NCI-H2227 (cell line): ENCODE data around the gene KIF26A.
"Not testable (repeated sequence)": the region's sequence is repeated elsewhere in the genome, so short reads cannot be mapped to it uniquely, and the experiment has no call there.

Source experiments
- DNase-seq: peaks from one replicate; lab custom pipeline; 2025; ENCODE audit not compliant: unreplicated experiment; lab: John Stamatoyannopoulos, UW

KIF26A gene

GRCh38 chr14:104205781-104206180 lies 67.4 kb downstream of the KIF26A start:
- DNase-seq: no peak

GRCh38 chr14:104206281-104206904 lies 68.0 kb downstream of the KIF26A start:
- peak; percentile 82 for DNase-seq

- no peak for DNase-seq
Observed at GRCh38 chr14:104207142-104208014, 69.0 kb downstream of the KIF26A start.

GRCh38 chr14:104208015-104208295 lies 69.6 kb downstream of the KIF26A start:
- not testable (repeated sequence) for DNase-seq

- DNase-seq: not testable (repeated sequence)
Observed at GRCh38 chr14:104208331-104208730, 69.9 kb downstream of the KIF26A start.

- not testable (repeated sequence) for DNase-seq
Observed at GRCh38 chr14:104209071-104209470, 70.7 kb downstream of the KIF26A start.

- DNase-seq: no peak
Observed at GRCh38 chr14:104209985-104210816, 71.8 kb downstream of the KIF26A start.

GRCh38 chr14:104210817-104211195 lies 72.4 kb downstream of the KIF26A start:
- no peak for DNase-seq

GRCh38 chr14:104211215-104211614 lies 72.8 kb downstream of the KIF26A start:
- DNase-seq: no peak

GRCh38 chr14:104211741-104212140 lies 73.4 kb downstream of the KIF26A start:
- no peak for DNase-seq

- no peak for DNase-seq
Observed at GRCh38 chr14:104212206-104213095, 74.1 kb downstream of the KIF26A start.

GRCh38 chr14:104213301-104214034 lies 75.1 kb downstream of the KIF26A start:
- DNase-seq: no peak

GRCh38 chr14:104214431-104215218 lies 76.2 kb downstream of the KIF26A start:
- no peak for DNase-seq

GRCh38 chr14:104215706-104216334 lies 77.4 kb downstream of the KIF26A start:
- no peak for DNase-seq

- no peak for DNase-seq
Observed at GRCh38 chr14:104216457-104216856, 78.1 kb downstream of the KIF26A start.

- no peak for DNase-seq
Observed at GRCh38 chr14:104217486-104218360, 79.3 kb downstream of the KIF26A start.

- DNase-seq: no peak
Observed at GRCh38 chr14:104218361-104219180, 80.2 kb downstream of the KIF26A start.
